ENCODE measurements around the gene TNPO1.
"Not testable (repeated sequence)": the region's sequence is repeated elsewhere in the genome, so short reads cannot be mapped to it uniquely, and the experiment has no call there.

TNPO1 gene

DNA sequence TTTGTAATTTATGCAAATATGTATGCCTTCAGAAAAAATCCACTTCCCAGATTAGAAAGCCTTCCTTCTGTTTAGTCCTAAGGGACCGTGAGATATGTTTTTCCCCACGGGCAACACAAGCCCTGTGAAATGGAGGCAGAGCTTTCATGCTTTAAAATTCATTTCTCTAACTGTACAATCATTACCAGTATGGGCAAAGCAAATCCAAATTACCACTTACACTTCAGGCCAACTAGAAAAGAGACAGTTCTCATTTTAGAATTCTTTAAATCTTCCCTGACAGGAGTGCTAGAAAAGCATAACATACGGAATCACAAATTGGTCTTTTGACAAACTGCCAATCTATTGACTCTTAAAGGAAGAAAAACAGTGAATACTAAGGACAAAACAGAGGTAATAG, 20.5 kb upstream of the TNPO1 start:
- H3K4me2 ChIP-seq (ENCODE audit: insufficient read depth, low read length, poor library complexity, severe bottlenecking), result no peak overlapping the region
- no peak overlapping the region for H2AK5ac ChIP-seq (ENCODE audit: low read depth, low read length)
- no peak overlapping the region for H2BK120ac ChIP-seq (ENCODE audit: low read depth, low read length)
- H3K79me1 ChIP-seq (ENCODE audit: low read depth, low read length), result no peaks in the 10 kb centered on the region
- H3K9ac ChIP-seq (ENCODE audit: low read depth, low read length, poor library complexity), result no peak overlapping the region
- no peaks in the 10 kb centered on the region for H3K9me3 ChIP-seq (replicated peaks in 1 of 2; ENCODE audit: control insufficient read depth in 2 of 2, insufficient read depth in 1 of 2, low read depth in 1 of 2, low read length in 2 of 2)
- H2AFZ ChIP-seq (ENCODE audit: low read length), result no peak overlapping the region
- no peak overlapping the region for H2BK12ac ChIP-seq (ENCODE audit: low read length)
- H3K4me1 ChIP-seq (ENCODE audit: control insufficient read depth in 2 of 2, insufficient read depth in 1 of 2, low read depth in 1 of 2, low read length in 2 of 2), result no peaks in the 10 kb centered on the region
- H3K27ac ChIP-seq (replicated peaks; ENCODE audit: low read length), result no peak overlapping the region
- no peak overlapping the region for H4K8ac ChIP-seq (ENCODE audit: low read depth, low read length)
- H3K36me3 ChIP-seq (replicated peaks in 1 of 2; ENCODE audit: control insufficient read depth in 2 of 2, insufficient read depth in 2 of 2, low read length in 2 of 2), result no peaks in the 10 kb centered on the region
- no CpG with 5 or more reads among the region's 3 CpGs for WGBS, 2 donors (ENCODE audit: extremely low coverage in 2 of 2, insufficient read length in 2 of 2, insufficient replicate concordance in 1 of 2)
- peaks cover 0 to 8% (median 0%) of the 10 kb centered on the region in 3 experiments for H3K27me3 ChIP-seq (ENCODE audit: control insufficient read depth in 3 of 3, insufficient read depth in 3 of 3, low read depth in 1 of 3, low read length in 3 of 3)
- no peak overlapping the region for H3K23ac ChIP-seq (ENCODE audit: low read depth, low read length, poor library complexity)
- no peak for DNase-seq (ENCODE audit: low spot score)
- no peak overlapping the region for H3K18ac ChIP-seq (ENCODE audit: low read length)
- H3K4ac ChIP-seq (ENCODE audit: low read length), result no peak overlapping the region
- H4K91ac ChIP-seq (ENCODE audit: low read depth, low read length, poor library complexity), result no peak overlapping the region
- H2BK15ac ChIP-seq (ENCODE audit: low read length), result no peak overlapping the region
- H3K14ac ChIP-seq (ENCODE audit: low read length), result no peak overlapping the region
- no peak overlapping the region for H3K4me3 ChIP-seq (ENCODE audit: low read length in 2 of 2)
- H2BK5ac ChIP-seq (ENCODE audit: low read length), result no peak overlapping the region

DNA sequence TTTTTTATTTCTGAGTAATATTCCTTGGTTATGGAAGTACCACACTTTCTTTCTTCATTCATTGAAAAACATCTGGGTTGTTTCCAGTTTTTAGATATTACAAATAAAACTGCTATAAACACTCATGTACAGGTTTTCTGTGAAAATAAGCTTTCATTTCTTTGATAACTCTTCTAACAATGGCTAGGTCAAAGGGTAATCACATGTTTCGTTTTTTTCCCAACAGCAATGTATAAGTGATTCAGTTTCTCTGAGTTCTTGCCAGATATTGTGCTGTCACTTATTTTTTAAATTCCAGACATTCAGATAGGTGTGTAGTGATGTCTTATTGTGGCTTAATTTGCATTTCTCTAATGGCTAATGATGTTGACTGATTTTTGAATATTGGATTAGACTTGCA, 16.7 kb upstream of the TNPO1 start:
- Histone ChIP-seq H2AFZ (ENCODE audit: low read length) (no peak overlapping the region), H2BK12ac (ENCODE audit: low read length) (no peak overlapping the region), H3K79me1 (ENCODE audit: low read depth, low read length) (no peaks in the 10 kb centered on the region), H3K36me3 (replicated peaks in 1 of 2; ENCODE audit: control insufficient read depth in 2 of 2, insufficient read depth in 2 of 2, low read length in 2 of 2) (no peaks in the 10 kb centered on the region), H3K4me2 (ENCODE audit: insufficient read depth, low read length, poor library complexity, severe bottlenecking) (no peak overlapping the region), H3K4ac (ENCODE audit: low read length) (no peak overlapping the region), H3K9me3 (replicated peaks in 1 of 2; ENCODE audit: control insufficient read depth in 2 of 2, insufficient read depth in 1 of 2, low read depth in 1 of 2, low read length in 2 of 2) (no peaks in the 10 kb centered on the region), H3K14ac (ENCODE audit: low read length) (no peak overlapping the region), H3K4me3 (ENCODE audit: low read length in 2 of 2) (no peak overlapping the region), H3K23ac (ENCODE audit: low read depth, low read length, poor library complexity) (no peak overlapping the region), H3K9ac (ENCODE audit: low read depth, low read length, poor library complexity) (no peak overlapping the region), H3K4me1 (ENCODE audit: control insufficient read depth in 2 of 2, insufficient read depth in 1 of 2, low read depth in 1 of 2, low read length in 2 of 2) (no peaks in the 10 kb centered on the region), H2BK5ac (ENCODE audit: low read length) (no peak overlapping the region), H2BK15ac (ENCODE audit: low read length) (no peak overlapping the region), H3K27me3 (ENCODE audit: control insufficient read depth in 3 of 3, insufficient read depth in 3 of 3, low read depth in 1 of 3, low read length in 3 of 3) (peaks cover 0 to 6% (median 0%) of the 10 kb centered on the region in 3 experiments), H2BK120ac (ENCODE audit: low read depth, low read length) (no peak overlapping the region), H4K8ac (ENCODE audit: low read depth, low read length) (no peak overlapping the region), H3K27ac (replicated peaks; ENCODE audit: low read length) (no peak overlapping the region), H4K91ac (ENCODE audit: low read depth, low read length, poor library complexity) (no peak overlapping the region), H3K18ac (ENCODE audit: low read length) (no peak overlapping the region), H2AK5ac (ENCODE audit: low read depth, low read length) (no peak overlapping the region)
- no peak for DNase-seq (ENCODE audit: low spot score)
- WGBS, 2 donors (ENCODE audit: extremely low coverage in 2 of 2, insufficient read length in 2 of 2, insufficient replicate concordance in 1 of 2), result no CpG with 5 or more reads among the region's 1 CpG

DNA sequence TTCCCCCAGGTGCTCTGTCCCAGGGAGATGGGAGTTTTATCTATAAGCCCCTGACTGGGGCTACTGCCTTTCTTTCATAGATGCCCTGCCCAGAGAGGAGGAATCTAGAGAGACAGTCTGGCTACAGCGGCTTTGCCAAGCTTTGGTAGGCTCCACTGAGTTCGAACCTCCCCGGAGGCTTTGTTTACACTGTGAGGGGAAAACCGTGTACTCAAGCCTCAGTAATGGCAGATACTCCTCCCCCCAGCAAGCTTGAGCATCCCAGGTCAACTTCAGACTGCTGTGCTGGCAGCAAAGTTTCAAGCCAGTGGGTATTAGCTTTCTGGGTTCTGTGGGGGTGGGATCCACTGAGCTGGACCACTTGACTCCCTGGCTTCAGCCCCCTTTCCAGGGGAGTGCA, 7.8 kb upstream of the TNPO1 start:
- H2AK5ac ChIP-seq (ENCODE audit: low read depth, low read length); H2BK120ac ChIP-seq (ENCODE audit: low read depth, low read length); H3K79me1 ChIP-seq (ENCODE audit: low read depth, low read length); H2AFZ ChIP-seq (ENCODE audit: low read length); H3K4ac ChIP-seq (ENCODE audit: low read length); H2BK15ac ChIP-seq (ENCODE audit: low read length); H3K9ac ChIP-seq (ENCODE audit: low read depth, low read length, poor library complexity); H2BK5ac ChIP-seq (ENCODE audit: low read length); H3K4me3 ChIP-seq (ENCODE audit: low read length in 2 of 2); H3K36me3 ChIP-seq (replicated peaks in 1 of 2; ENCODE audit: control insufficient read depth in 2 of 2, insufficient read depth in 2 of 2, low read length in 2 of 2); H3K27ac ChIP-seq (replicated peaks; ENCODE audit: low read length); H3K18ac ChIP-seq (ENCODE audit: low read length); H3K14ac ChIP-seq (ENCODE audit: low read length); H4K91ac ChIP-seq (ENCODE audit: low read depth, low read length, poor library complexity); H3K23ac ChIP-seq (ENCODE audit: low read depth, low read length, poor library complexity); DNase-seq (ENCODE audit: low spot score); H4K8ac ChIP-seq (ENCODE audit: low read depth, low read length); H3K4me1 ChIP-seq (ENCODE audit: control insufficient read depth in 2 of 2, insufficient read depth in 1 of 2, low read depth in 1 of 2, low read length in 2 of 2); H2BK12ac ChIP-seq (ENCODE audit: low read length); H3K9me3 ChIP-seq (replicated peaks in 1 of 2; ENCODE audit: control insufficient read depth in 2 of 2, insufficient read depth in 1 of 2, low read depth in 1 of 2, low read length in 2 of 2); H3K27me3 ChIP-seq (ENCODE audit: control insufficient read depth in 3 of 3, insufficient read depth in 3 of 3, low read depth in 1 of 3, low read length in 3 of 3); H3K4me2 ChIP-seq (ENCODE audit: insufficient read depth, low read length, poor library complexity, severe bottlenecking): not testable (repeated sequence)
- no CpG with 5 or more reads among the region's 4 CpGs for WGBS, 2 donors (ENCODE audit: extremely low coverage in 2 of 2, insufficient read length in 2 of 2, insufficient replicate concordance in 1 of 2)

DNA sequence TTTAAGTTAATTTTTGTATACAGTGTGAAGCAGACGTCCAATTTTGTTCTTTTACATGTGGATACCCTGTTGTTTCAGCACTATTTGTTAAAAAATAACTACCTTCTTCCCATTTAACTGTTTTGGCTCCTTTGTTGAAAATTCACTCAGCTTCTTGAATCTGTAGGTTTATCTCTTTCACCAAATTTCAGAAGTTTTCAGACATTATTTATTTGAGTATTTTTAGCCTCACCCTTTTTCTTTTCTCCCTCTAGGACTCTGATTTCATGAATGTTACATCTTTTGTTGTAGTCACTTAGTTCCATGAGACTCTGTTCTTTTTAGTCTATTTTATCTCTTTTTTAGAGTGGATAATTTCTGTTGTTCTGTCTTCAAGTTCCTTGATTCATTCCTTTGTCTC, 4.6 kb upstream of the TNPO1 start:
- Histone ChIP-seq H3K27ac (replicated peaks; ENCODE audit: low read length) (no peak overlapping the region), H3K4me1 (ENCODE audit: control insufficient read depth in 2 of 2, insufficient read depth in 1 of 2, low read depth in 1 of 2, low read length in 2 of 2) (no peaks in the 10 kb centered on the region), H3K9ac (ENCODE audit: low read depth, low read length, poor library complexity) (no peak overlapping the region), H3K4ac (ENCODE audit: low read length) (no peak overlapping the region), H3K14ac (ENCODE audit: low read length) (no peak overlapping the region), H2BK15ac (ENCODE audit: low read length) (no peak overlapping the region), H3K79me1 (ENCODE audit: low read depth, low read length) (no peaks in the 10 kb centered on the region), H3K4me3 (ENCODE audit: low read length in 2 of 2) (no peak overlapping the region), H2BK12ac (ENCODE audit: low read length) (no peak overlapping the region), H3K27me3 (ENCODE audit: control insufficient read depth in 3 of 3, insufficient read depth in 3 of 3, low read depth in 1 of 3, low read length in 3 of 3) (no peaks in the 10 kb centered on the region), H3K9me3 (replicated peaks in 1 of 2; ENCODE audit: control insufficient read depth in 2 of 2, insufficient read depth in 1 of 2, low read depth in 1 of 2, low read length in 2 of 2) (no peaks in the 10 kb centered on the region), H4K91ac (ENCODE audit: low read depth, low read length, poor library complexity) (no peak overlapping the region), H2BK5ac (ENCODE audit: low read length) (no peak overlapping the region), H2AFZ (ENCODE audit: low read length) (no peak overlapping the region), H2AK5ac (ENCODE audit: low read depth, low read length) (no peak overlapping the region), H3K18ac (ENCODE audit: low read length) (no peak overlapping the region), H3K4me2 (ENCODE audit: insufficient read depth, low read length, poor library complexity, severe bottlenecking) (no peak overlapping the region), H4K8ac (ENCODE audit: low read depth, low read length) (no peak overlapping the region), H2BK120ac (ENCODE audit: low read depth, low read length) (no peak overlapping the region), H3K23ac (ENCODE audit: low read depth, low read length, poor library complexity) (no peak overlapping the region), H3K36me3 (replicated peaks in 1 of 2; ENCODE audit: control insufficient read depth in 2 of 2, insufficient read depth in 2 of 2, low read length in 2 of 2) (no peaks in the 10 kb centered on the region)
- WGBS, 2 donors (ENCODE audit: extremely low coverage in 2 of 2, insufficient read length in 2 of 2, insufficient replicate concordance in 1 of 2), result no CpG with 5 or more reads among the region's 1 CpG
- DNase-seq (ENCODE audit: low spot score), result no peak

Measured in neuronal stem cell (in vitro differentiated cells).